ENCODE data around the gene GJD4.

The GJD4 gene

GRCh38 chr10:35633006-35633980, 28.2 kb downstream of the GJD4 start:
- Histone ChIP-seq H3K36me3 (ENCODE audit: control insufficient read depth, low read depth, low read length) (no peaks in the 10 kb centered on the region), H3K27ac (ENCODE audit: low read length) (no peak overlapping the region), H3K9ac (ENCODE audit: low read length) (no peak overlapping the region), H3K27me3 (ENCODE audit: control insufficient read depth, insufficient read depth, low read length) (peaks cover 3% of the 10 kb centered on the region), H3K4me1 (ENCODE audit: control insufficient read depth, low read depth, low read length) (peaks cover 31% of the 10 kb centered on the region), H3K9me3 (ENCODE audit: control insufficient read depth, low read depth, low read length) (no peaks in the 10 kb centered on the region), H3K4me3 (ENCODE audit: low read length) (no peak overlapping the region)

DNA sequence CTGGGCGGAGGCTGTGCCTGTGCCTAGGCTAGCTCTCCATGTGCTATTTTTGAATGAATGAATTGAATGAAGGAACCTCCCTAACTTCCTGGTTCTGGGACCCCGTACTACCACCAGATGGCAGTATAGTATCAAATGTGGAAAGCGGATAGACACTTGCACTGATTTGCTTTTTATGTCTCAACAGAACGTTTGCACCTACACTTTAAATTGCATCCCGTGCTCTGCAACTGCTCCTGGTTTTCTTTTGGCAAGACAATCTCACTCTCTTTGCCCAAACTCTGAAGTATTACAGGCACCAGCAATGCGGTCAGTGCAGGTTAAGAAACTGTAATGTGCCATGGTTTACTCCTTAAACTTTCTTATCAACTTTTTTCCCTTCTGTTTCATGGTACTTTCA, 30.4 kb downstream of the GJD4 start:
- Histone ChIP-seq H3K27me3 (ENCODE audit: control insufficient read depth, insufficient read depth, low read length) (peaks cover 9% of the 10 kb centered on the region), H3K4me3 (ENCODE audit: low read length) (no peak overlapping the region), H3K9ac (ENCODE audit: low read length) (no peak overlapping the region), H3K27ac (ENCODE audit: low read length) (no peak overlapping the region), H3K4me1 (ENCODE audit: control insufficient read depth, low read depth, low read length) (peaks cover 37% of the 10 kb centered on the region), H3K9me3 (ENCODE audit: control insufficient read depth, low read depth, low read length) (no peaks in the 10 kb centered on the region), H3K36me3 (ENCODE audit: control insufficient read depth, low read depth, low read length) (no peaks in the 10 kb centered on the region)

GRCh38 chr10:35636956-35637355, 31.8 kb downstream of the GJD4 start:
- Histone ChIP-seq H3K9ac (ENCODE audit: low read length) (no peak overlapping the region), H3K9me3 (ENCODE audit: control insufficient read depth, low read depth, low read length) (no peaks in the 10 kb centered on the region), H3K27ac (ENCODE audit: low read length) (no peak overlapping the region), H3K27me3 (ENCODE audit: control insufficient read depth, insufficient read depth, low read length) (peaks cover 9% of the 10 kb centered on the region), H3K36me3 (ENCODE audit: control insufficient read depth, low read depth, low read length) (no peaks in the 10 kb centered on the region), H3K4me3 (ENCODE audit: low read length) (peak overlapping the region; percentile 45), H3K4me1 (ENCODE audit: control insufficient read depth, low read depth, low read length) (peaks cover 37% of the 10 kb centered on the region)

DNA sequence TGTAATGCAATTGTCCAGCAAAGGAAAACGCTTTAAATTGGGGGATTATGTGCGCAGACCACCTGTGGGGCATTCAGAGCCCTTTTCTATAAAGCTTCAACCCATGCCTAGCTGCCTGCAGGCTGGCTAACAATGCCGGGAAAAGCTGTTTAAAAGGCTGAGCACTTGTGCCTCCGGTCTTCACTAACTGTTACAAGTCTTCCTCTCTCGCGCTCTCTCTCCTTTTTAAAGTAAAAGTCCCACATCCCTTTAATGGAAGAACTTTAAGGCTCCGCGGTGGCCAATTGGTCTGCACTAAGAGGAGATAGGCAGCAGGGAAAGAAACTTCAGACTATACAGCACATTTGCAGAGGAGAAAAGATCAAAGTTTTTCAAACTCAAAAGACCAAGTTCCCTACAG, 32.3 kb downstream of the GJD4 start:
- H3K27me3 ChIP-seq (ENCODE audit: control insufficient read depth, insufficient read depth, low read length), result peaks cover 9% of the 10 kb centered on the region
- H3K36me3 ChIP-seq (ENCODE audit: control insufficient read depth, low read depth, low read length), result no peaks in the 10 kb centered on the region
- H3K9me3 ChIP-seq (ENCODE audit: control insufficient read depth, low read depth, low read length), result no peaks in the 10 kb centered on the region
- H3K4me1 ChIP-seq (ENCODE audit: control insufficient read depth, low read depth, low read length), result peaks cover 34% of the 10 kb centered on the region
- H3K4me3 ChIP-seq (ENCODE audit: low read length), result peak overlapping the region; percentile 61
- H3K27ac ChIP-seq (ENCODE audit: low read length), result no peak overlapping the region
- H3K9ac ChIP-seq (ENCODE audit: low read length), result no peak overlapping the region

DNA sequence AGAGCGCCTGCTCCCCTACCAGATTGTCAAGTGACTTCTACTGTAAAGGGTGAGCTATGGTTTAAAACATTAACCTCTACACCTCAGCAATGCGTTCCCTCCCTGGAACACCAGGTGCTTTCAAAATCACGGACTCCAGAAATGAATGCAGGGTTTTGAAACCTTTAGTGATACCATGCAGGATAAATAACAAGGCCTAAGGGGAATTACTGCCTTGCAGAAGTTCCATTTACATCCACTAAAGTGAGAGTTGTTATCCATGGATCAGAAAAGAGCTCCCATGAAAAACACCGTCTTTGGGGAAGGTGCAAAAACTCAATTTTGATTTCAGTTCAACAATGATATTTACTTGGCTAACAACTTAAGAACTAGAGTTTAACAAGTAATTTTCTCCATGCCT, 33.0 kb downstream of the GJD4 start:
- Histone ChIP-seq H3K4me3 (ENCODE audit: low read length) (peak overlapping the region; percentile 61), H3K9ac (ENCODE audit: low read length) (no peak overlapping the region), H3K9me3 (ENCODE audit: control insufficient read depth, low read depth, low read length) (no peaks in the 10 kb centered on the region), H3K4me1 (ENCODE audit: control insufficient read depth, low read depth, low read length) (peaks cover 30% of the 10 kb centered on the region), H3K27ac (ENCODE audit: low read length) (no peak overlapping the region), H3K27me3 (ENCODE audit: control insufficient read depth, insufficient read depth, low read length) (peaks cover 13% of the 10 kb centered on the region), H3K36me3 (ENCODE audit: control insufficient read depth, low read depth, low read length) (no peaks in the 10 kb centered on the region)

DNA sequence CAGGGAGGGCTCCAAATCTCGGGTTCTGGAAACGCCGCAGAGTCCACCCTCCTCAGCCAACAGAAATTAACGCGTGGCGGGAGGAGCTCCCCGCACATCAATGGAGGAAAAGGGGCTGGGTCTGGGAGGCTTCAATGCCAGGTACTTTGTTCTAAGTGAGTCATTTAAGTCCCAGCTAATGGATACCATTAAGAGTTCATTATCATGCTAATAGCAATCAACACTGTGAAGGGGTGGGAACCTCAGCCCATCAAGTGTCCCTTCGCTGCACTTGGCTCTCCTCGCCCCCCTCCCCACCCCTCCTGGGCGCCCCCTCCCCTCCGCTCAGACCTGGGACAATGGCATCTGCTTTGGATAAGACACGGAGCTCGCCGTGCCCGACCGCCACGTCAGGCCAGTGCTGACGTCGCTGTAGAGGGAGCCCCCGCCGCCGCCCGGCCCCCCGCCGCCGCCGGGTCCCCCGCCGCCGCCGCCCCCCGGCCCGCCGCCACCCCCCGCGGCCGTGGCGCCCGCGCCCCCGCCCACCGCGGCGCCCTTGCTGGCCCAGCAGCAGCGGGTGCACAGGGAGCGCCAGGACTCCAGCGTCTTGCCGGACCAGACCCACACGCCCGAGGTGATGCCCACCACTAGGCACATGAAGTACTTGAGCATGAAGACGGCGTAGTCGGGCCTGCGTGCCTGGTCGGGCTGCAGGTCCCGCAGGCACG, 34.0 kb downstream of the GJD4 start:
- peak overlapping the region; percentile 53 for H3K9ac ChIP-seq (ENCODE audit: low read length)
- H3K4me1 ChIP-seq (ENCODE audit: control insufficient read depth, low read depth, low read length), result peaks cover 30% of the 10 kb centered on the region
- H3K36me3 ChIP-seq (ENCODE audit: control insufficient read depth, low read depth, low read length), result no peaks in the 10 kb centered on the region
- H3K9me3 ChIP-seq (ENCODE audit: control insufficient read depth, low read depth, low read length), result no peaks in the 10 kb centered on the region
- peak overlapping the region; percentile 61 for H3K4me3 ChIP-seq (ENCODE audit: low read length)
- peaks cover 20% of the 10 kb centered on the region for H3K27me3 ChIP-seq (ENCODE audit: control insufficient read depth, insufficient read depth, low read length)
- H3K27ac ChIP-seq (ENCODE audit: low read length), result no peak overlapping the region

DNA sequence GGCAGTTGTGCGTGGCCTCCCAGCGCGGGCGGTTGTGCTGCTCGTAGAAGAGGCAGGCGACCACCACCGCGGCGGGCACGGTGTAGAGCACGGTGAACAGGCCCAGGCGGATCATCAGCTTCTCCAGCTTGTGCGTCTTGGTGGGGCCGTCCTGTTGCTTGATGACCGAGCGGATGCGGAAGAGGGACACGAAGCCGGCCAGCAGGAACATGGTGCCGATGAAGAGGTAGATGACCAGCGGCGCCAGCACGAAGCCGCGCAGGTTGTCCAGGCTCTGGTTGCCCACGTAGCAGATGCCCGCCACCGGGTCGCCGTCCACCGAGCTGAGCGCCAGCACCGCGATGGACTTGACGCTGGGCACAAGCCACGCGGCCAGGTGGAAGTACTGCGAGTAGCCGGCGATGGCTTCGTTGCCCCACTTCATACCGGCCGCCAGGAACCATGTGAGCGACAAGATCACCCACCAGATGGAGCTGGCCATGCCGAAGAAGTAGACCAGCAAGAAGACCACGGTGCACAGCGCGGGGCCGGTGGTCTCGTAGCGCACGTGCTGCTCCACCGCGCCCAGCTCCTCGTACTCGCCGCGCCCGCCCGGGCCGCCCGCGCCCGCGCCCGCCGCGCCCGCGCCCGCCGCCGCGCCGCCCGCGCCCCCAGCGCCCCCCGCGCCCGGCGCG, 34.7 kb downstream of the GJD4 start:
- H3K27me3 ChIP-seq (ENCODE audit: control insufficient read depth, insufficient read depth, low read length), result peaks cover 27% of the 10 kb centered on the region
- no peaks in the 10 kb centered on the region for H3K36me3 ChIP-seq (ENCODE audit: control insufficient read depth, low read depth, low read length)
- H3K4me1 ChIP-seq (ENCODE audit: control insufficient read depth, low read depth, low read length), result peaks cover 36% of the 10 kb centered on the region
- H3K9ac ChIP-seq (ENCODE audit: low read length), result no peak overlapping the region
- no peaks in the 10 kb centered on the region for H3K9me3 ChIP-seq (ENCODE audit: control insufficient read depth, low read depth, low read length)
- H3K27ac ChIP-seq (ENCODE audit: low read length), result no peak overlapping the region
- H3K4me3 ChIP-seq (ENCODE audit: low read length), result peak overlapping the region; percentile 53

DNA sequence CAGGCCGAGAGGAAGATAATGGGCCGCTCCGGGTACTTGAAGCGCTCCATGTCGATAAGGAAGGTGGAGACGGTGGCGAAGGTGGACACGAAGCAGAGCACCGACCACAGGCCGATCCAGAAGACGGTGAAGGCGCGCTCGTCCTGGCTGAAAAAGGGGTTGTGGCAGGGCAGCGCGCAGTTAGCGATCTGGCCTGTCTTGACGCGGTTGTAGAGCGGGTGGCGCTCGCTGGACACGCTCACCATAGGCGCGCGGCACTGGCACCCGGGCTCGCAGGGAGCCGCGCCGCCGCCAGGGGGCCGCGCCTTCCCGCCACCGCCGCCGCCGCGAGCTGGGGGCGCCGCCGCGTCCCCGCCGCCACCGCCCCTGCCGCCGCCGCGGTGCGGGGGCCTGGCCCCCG, 35.3 kb downstream of the GJD4 start:
- peaks cover 33% of the 10 kb centered on the region for H3K27me3 ChIP-seq (ENCODE audit: control insufficient read depth, insufficient read depth, low read length)
- no peak overlapping the region for H3K9ac ChIP-seq (ENCODE audit: low read length)
- H3K4me3 ChIP-seq (ENCODE audit: low read length), result peak overlapping the region; percentile 43
- H3K4me1 ChIP-seq (ENCODE audit: control insufficient read depth, low read depth, low read length), result peaks cover 39% of the 10 kb centered on the region
- no peaks in the 10 kb centered on the region for H3K36me3 ChIP-seq (ENCODE audit: control insufficient read depth, low read depth, low read length)
- no peak overlapping the region for H3K27ac ChIP-seq (ENCODE audit: low read length)
- no peaks in the 10 kb centered on the region for H3K9me3 ChIP-seq (ENCODE audit: control insufficient read depth, low read depth, low read length)

DNA sequence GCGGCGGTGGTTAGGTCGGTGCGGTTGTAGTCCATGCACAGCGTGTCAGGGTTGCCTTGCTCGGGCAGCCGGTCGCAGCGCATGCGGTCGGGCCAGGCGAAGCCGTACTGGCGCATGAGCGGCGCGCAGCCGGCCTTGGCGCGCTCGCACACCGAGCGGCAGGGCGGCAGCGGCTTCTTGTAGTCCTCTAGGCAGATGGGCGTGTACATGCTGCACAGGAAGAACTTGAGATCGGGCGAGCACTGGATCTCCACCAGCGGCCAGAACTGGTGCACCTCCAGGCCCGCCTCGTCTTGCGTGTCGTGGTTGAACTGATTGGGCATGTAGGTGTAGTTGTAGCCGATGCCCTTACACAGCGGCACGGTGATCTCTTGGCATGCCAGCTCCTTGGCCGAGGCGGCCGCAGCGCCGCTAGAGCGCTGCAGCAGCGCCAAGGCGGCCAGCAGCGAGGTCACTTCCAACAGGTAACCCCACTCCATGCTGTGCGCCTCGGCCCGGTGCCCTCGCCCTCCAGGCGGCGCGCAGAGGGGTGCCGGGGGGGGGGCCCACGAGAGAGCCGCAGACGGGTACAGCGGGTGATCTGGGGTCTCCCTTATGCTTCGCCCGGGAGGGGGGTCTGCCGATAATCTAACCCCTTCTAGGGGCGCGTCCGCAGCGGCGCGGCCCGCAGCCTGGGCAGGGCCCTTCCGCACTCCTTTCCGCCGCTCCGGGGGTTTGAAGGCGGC, 36.0 kb downstream of the GJD4 start:
- Histone ChIP-seq H3K27me3 (ENCODE audit: control insufficient read depth, insufficient read depth, low read length) (peaks cover 33% of the 10 kb centered on the region), H3K4me1 (ENCODE audit: control insufficient read depth, low read depth, low read length) (peaks cover 33% of the 10 kb centered on the region), H3K4me3 (ENCODE audit: low read length) (peak overlapping the region; percentile 75), H3K9me3 (ENCODE audit: control insufficient read depth, low read depth, low read length) (no peaks in the 10 kb centered on the region), H3K36me3 (ENCODE audit: control insufficient read depth, low read depth, low read length) (no peaks in the 10 kb centered on the region), H3K9ac (ENCODE audit: low read length) (peak overlapping the region; percentile 42), H3K27ac (ENCODE audit: low read length) (no peak overlapping the region)

DNA sequence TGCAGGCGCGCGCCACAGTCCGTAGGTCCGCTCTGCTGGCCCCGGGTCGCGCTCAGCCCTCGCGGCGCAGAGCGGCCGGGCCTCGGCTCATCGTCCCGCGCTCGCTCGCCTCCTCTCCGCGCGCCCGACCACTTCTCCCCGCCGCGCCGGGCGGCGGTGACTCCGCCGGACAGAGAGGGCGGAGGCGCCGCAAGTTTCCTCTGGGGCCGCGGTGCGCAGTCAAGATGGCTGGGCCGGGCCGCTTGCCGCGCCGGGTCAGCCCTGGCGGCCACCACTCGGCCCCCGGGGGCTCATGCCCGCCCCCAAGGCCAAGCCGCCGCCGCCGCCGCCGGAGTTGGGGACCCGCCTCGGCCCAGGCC, 36.5 kb downstream of the GJD4 start:
- Histone ChIP-seq H3K36me3 (ENCODE audit: control insufficient read depth, low read depth, low read length) (no peaks in the 10 kb centered on the region), H3K9ac (ENCODE audit: low read length) (peak overlapping the region; percentile 42)

More for the DNA sequence above, 36.5 kb downstream of the GJD4 start:
- Histone ChIP-seq H3K4me3 (ENCODE audit: low read length) (peak overlapping the region; percentile 75), H3K27me3 (ENCODE audit: control insufficient read depth, insufficient read depth, low read length) (peaks cover 33% of the 10 kb centered on the region), H3K9me3 (ENCODE audit: control insufficient read depth, low read depth, low read length) (no peaks in the 10 kb centered on the region), H3K4me1 (ENCODE audit: control insufficient read depth, low read depth, low read length) (peaks cover 28% of the 10 kb centered on the region), H3K27ac (ENCODE audit: low read length) (no peak overlapping the region)
